Heart right ventricle (tissue), 16 donors: ENCODE data around the gene CSNK2B. TPM values are rescaled to one million over a fixed set of nuclear protein-coding genes. Genes with fewer than 3 reads are reported as not detected.

Source experiments
- ATAC-seq, 8 donors: fragments of 200-7000 bp; cut with Tn5 transposase; one replicate each; pipeline ENCODE4 v1.9.1; 2020; ENCODE audit warnings: mild to moderate bottlenecking in 8 of 8, moderate library complexity in 8 of 8, moderate number of reproducible peaks in 1 of 8
- DNase-seq, 2 donors: peaks; one replicate each; pipeline ENCODE4 v3.0.0-alpha.2; 2020
- H3K27ac ChIP-seq, 10 donors: fragments of 200-600 bp; sonication (generic) in 2 of 10; one replicate each; pipeline versions ENCODE4 v1.5.0 to v1.8.0; 2020 to 2022; ENCODE audit warnings: mild to moderate bottlenecking in 3 of 10
- H3K27me3 ChIP-seq, 7 donors: fragments of 200-600 bp; one replicate each; pipeline ENCODE4 v1.8.0; 2021 to 2022; ENCODE audit warnings: mild to moderate bottlenecking in 2 of 7
- H3K36me3 ChIP-seq, 9 donors: fragments of 200-600 bp; sonication (generic) in 1 of 9; one replicate each; pipeline versions ENCODE4 v1.5.0 to v1.8.0; 2020 to 2022; ENCODE audit warnings: mild to moderate bottlenecking in 2 of 9
- H3K4me1 ChIP-seq, 9 donors: fragments of 200-600 bp; sonication (generic) in 1 of 9; one replicate each; pipeline versions ENCODE4 v1.5.0 to v1.8.0; 2020 to 2022; ENCODE audit warnings: mild to moderate bottlenecking in 4 of 9
- H3K4me3 ChIP-seq, 10 donors: fragments of 200-600 bp; sonication (generic) in 2 of 10; one replicate each; pipeline versions ENCODE4 v1.5.0 to v1.8.0; 2020 to 2022; ENCODE audit warnings: mild to moderate bottlenecking in 7 of 10, moderate library complexity in 2 of 10
- H3K9me3 ChIP-seq, 11 donors: fragments of 200-600 bp in 10 of 11; sonication (generic) in 2 of 11; one replicate each; pipeline versions ENCODE4 v1.5.0 to v1.8.0; 2013 to 2022; ENCODE audit warnings: mild to moderate bottlenecking in 2 of 11, control low read depth in 1 of 11, moderate library complexity in 1 of 11
- WGBS, 2 donors: extraction: QIAGEN DNeasy Blood & Tissue Kit; methylation state at CpG; one replicate each; pipeline ENCODE4 v1.1.7; 2013; ENCODE audit warnings: inconsistent platforms in 1 of 2; 5-methylcytosine and 5-hydroxymethylcytosine counted together
- intact Hi-C, 10 donors: fragments of 100-400 bp; cut with DNase I; formaldehyde crosslinking; loops; one replicate each; pipeline versions ENCODE4 v1.11.1 to v1.14.2; 2022
- polyA plus RNA-seq, 2 donors: library from polyadenylated mRNA; stranded (reverse); fragments of 200-250 nt; gene quantifications; one replicate each; pipeline ENCODE4 v1.2.3, GENCODE V29; 2013
- total RNA-seq, 10 donors: library from RNA; stranded (reverse); fragmentation: NEBNext Ultra II Directional in 3 of 10; extraction: Animal tissue kit (Norgen Biotek cat#: 25700) in 3 of 10; gene quantifications; one replicate each; pipeline versions ENCODE4 v1.2.1 to v1.2.4, GENCODE V29; 2021 to 2023
- TF ChIP-seq, protein P1 (sequence below), 9 donors: fragments of 200-600 bp; sonication (generic) in 2 of 9; IDR thresholded peaks; one replicate each; pipeline versions ENCODE4 v1.5.0 to v1.8.0; 2021 to 2022; ENCODE audit warnings: antibody characterized with exemption in 9 of 9, mild to moderate bottlenecking in 5 of 9, moderate library complexity in 1 of 9
- donor health status: Arrhythmogenic right ventricular cardiomyopathy.
- donor health status: ischemic (EF 13 %, LVEDD 7.1; RV severe dilation, severe dysfunction).
- donor health status: healthy with polysubstance abuse.
- donor health status: DM: no; HTN: yes; CAD: no.
- donor health status: DM: no; HTN: no; CAD: no.
- donor health status: ischemic (EF 25% LVEDD 6.9; RV normal size, moderate dysfunction).
- donor health status: ischemic (EF 25% LVEDD 5.7; RV mildly dilated, moderate dysfunction).
- donor health status: healthy.
- donor health status: DM: yes; HTN: yes; CAD: no.
- donor health status: Ischemic cardiomyopathy.
- donor health status: ischemic (EF 35%, LVEDD 5.7; RV mildly dilated, moderate dysfunction).
- donor health status: nonischemic (EF 11% LVEDD 7.7; RV severe dilation, severe dysfunction).
- donor health status: DM: yes; HTN: yes; CAD: no.
- donor health status: PGD.
- donor health status: ischemic (EF 29% LVEDD 5.4; RV normal size, mild dysfunction).
- donor health status: nonischemic (EF 23%, LVEDD 6.1; RV moderate dilation, normal function).

Gene CSNK2B
- total and polyA plus RNA-seq, 12 donors: 101 to 199 (median 115) TPM

GRCh38 chr6:31687321-31687720 lies 21.4 kb downstream of the CSNK2B start:
- no peaks in the 10 kb centered on the region for H3K27me3 ChIP-seq
- ATAC-seq: no peak
- H3K4me3 ChIP-seq: no peak overlapping the region
- no peaks in the 10 kb centered on the region for H3K9me3 ChIP-seq
- peaks cover 0 to 11% (median 5%) of the 10 kb centered on the region in 9 donors for H3K4me1 ChIP-seq
- no peak for DNase-seq
- H3K36me3 ChIP-seq: peaks cover 5 to 82% (median 47%) of the 10 kb centered on the region in 9 donors
- H3K27ac ChIP-seq: no peak overlapping the region
- WGBS, 2 donors: 86% methylated on average over 8 of the region's 8 CpGs
- TF ChIP-seq, protein P1, sequence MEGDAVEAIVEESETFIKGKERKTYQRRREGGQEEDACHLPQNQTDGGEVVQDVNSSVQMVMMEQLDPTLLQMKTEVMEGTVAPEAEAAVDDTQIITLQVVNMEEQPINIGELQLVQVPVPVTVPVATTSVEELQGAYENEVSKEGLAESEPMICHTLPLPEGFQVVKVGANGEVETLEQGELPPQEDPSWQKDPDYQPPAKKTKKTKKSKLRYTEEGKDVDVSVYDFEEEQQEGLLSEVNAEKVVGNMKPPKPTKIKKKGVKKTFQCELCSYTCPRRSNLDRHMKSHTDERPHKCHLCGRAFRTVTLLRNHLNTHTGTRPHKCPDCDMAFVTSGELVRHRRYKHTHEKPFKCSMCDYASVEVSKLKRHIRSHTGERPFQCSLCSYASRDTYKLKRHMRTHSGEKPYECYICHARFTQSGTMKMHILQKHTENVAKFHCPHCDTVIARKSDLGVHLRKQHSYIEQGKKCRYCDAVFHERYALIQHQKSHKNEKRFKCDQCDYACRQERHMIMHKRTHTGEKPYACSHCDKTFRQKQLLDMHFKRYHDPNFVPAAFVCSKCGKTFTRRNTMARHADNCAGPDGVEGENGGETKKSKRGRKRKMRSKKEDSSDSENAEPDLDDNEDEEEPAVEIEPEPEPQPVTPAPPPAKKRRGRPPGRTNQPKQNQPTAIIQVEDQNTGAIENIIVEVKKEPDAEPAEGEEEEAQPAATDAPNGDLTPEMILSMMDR (IDR thresholded peaks at IDR 0.05): no peak
- intact Hi-C loops: loop anchor here in 4 of 10 donors (10.0 kb wide), 4 partner anchors 77 to 257 kb away; partner anchors contain the start of genes CFB (in 1 of the 4), NEU1 (in 1 of the 4) and SAPCD1 (in 1 of the 4)

- DNase-seq (no peak), ATAC-seq (peak in 2 of 8 donors; percentile 10 to 20)
- TF ChIP-seq, protein P1 (IDR thresholded peaks at IDR 0.05): no peak
Observed at GRCh38 chr6:31687860-31688693, 22.2 kb downstream of the CSNK2B start.

GRCh38 chr6:31689249-31690110 lies 23.6 kb downstream of the CSNK2B start:
- no peak for ATAC-seq
- intact Hi-C loops: loop anchor here in 4 of 10 donors (10.0 kb wide), 4 partner anchors 75 to 255 kb away; partner anchors contain the start of genes CFB (in 1 of the 4), NEU1 (in 1 of the 4) and SAPCD1 (in 1 of the 4)
- peaks cover 5 to 100% (median 66%) of the 10 kb centered on the region in 9 donors for H3K36me3 ChIP-seq
- no peak overlapping the region for H3K27ac ChIP-seq
- WGBS, 2 donors: 77 to 81% methylated on average over 11 of the region's 11 CpGs
- no peaks in the 10 kb centered on the region for H3K27me3 ChIP-seq
- H3K4me1 ChIP-seq: peaks cover 0 to 4% (median 0%) of the 10 kb centered on the region in 9 donors
- H3K9me3 ChIP-seq: no peaks in the 10 kb centered on the region
- TF ChIP-seq, protein P1 (IDR thresholded peaks at IDR 0.05): peak in 5 of 9 donors; percentile 12 to 43 (median 22)
- no peak for DNase-seq
- H3K4me3 ChIP-seq: no peak overlapping the region

More at GRCh38 chr6:31687860-31688693, 22.2 kb downstream of the CSNK2B start:
- Histone ChIP-seq H3K4me1 (peaks cover 0 to 6% (median 3%) of the 10 kb centered on the region in 9 donors), H3K27me3 (no peaks in the 10 kb centered on the region), H3K9me3 (no peaks in the 10 kb centered on the region), H3K36me3 (peaks cover 5 to 90% (median 54%) of the 10 kb centered on the region in 9 donors), H3K27ac (no peak overlapping the region), H3K4me3 (no peak overlapping the region)
- intact Hi-C loops: loop anchor here in 4 of 10 donors (10.0 kb wide), 4 partner anchors 77 to 257 kb away; partner anchors contain the start of genes CFB (in 1 of the 4), NEU1 (in 1 of the 4) and SAPCD1 (in 1 of the 4)
- 81 to 82% methylated on average over 14 of the region's 14 CpGs for WGBS, 2 donors
